PC-3 (cell line): ENCODE measurements around the gene PMF1.

Experiments used
- CTCF ChIP-seq: fragments of 300-600 bp; sonication (generic); conservative IDR thresholded peaks from 2 replicates; pipeline ENCODE4 v1.5.1; 2017; ENCODE audit warnings: antibody characterized with exemption, low read depth, mild to moderate bottlenecking, low read length
- EZH2 ChIP-seq: fragments of 300-600 bp; sonication (generic); IDR thresholded peaks from one replicate; pipeline ENCODE4 v1.6.1; 2017; ENCODE audit warnings: antibody characterized with exemption, mild to moderate bottlenecking, low read length; ENCODE audit not compliant: unreplicated experiment
- EZH2phosphoT487 ChIP-seq: fragments of 300-600 bp; sonication (generic); IDR thresholded peaks from 2 replicates; pipeline ENCODE4 v1.6.1; 2018; ENCODE audit warnings: mild to moderate bottlenecking, antibody characterized with exemption, low read length, borderline replicate concordance

GRCh38 chr1:156241311-156241811 is 28.6 kb downstream of the PMF1 start:
- no peak for TF ChIP-seq CTCF
- TF ChIP-seq EZH2 = no peak
- TF ChIP-seq EZH2phosphoT487 = no peak
